ENCODE data around the gene NAGLU. TPM values are rescaled to one million over a fixed set of nuclear protein-coding genes. Genes with fewer than 3 reads are reported as not detected.

Gene NAGLU
- total and polyA plus RNA-seq, 2 of the 13 experiments (the other 11 are each of a cell fraction or from before 2014, with no cell fraction given), result 28.2 to 40.1 TPM

GRCh38 chr17:42525221-42525620 lies 10.8 kb upstream of the NAGLU start:
- Histone ChIP-seq H3K9me3 (ENCODE audit: low read length) (no peaks in the 10 kb centered on the region), H3K79me2 (ENCODE audit: insufficient read depth, low read length) (no peaks in the 10 kb centered on the region), H3K27ac (ENCODE audit: extremely low read length, insufficient read depth, low read length) (no peak overlapping the region), H3K27me3 (ENCODE audit: control insufficient read depth in 1 of 2, insufficient read depth in 2 of 2, low read length in 2 of 2) (no peaks in the 10 kb centered on the region), H4K20me1 (ENCODE audit: insufficient read depth, low read length) (no peaks in the 10 kb centered on the region), H3K4me1 (ENCODE audit: insufficient read depth, low read length) (peaks cover 96% of the 10 kb centered on the region), H3K4me2 (ENCODE audit: low read depth, low read length) (no peak overlapping the region), H2AFZ (ENCODE audit: low read length) (no peak overlapping the region), H3K4me3 (replicated peaks in 1 of 3; ENCODE audit: insufficient read depth in 1 of 3, low read depth in 2 of 3, low read length in 3 of 3) (no peak overlapping the region), H3K36me3 (replicated peaks in 1 of 2; ENCODE audit: control insufficient read depth in 1 of 2, insufficient read depth in 2 of 2, low read length in 2 of 2) (peaks cover 0 to 4% of the 10 kb centered on the region in 2 experiments; a peak in 2 of 5 replicates), H3K9ac (ENCODE audit: insufficient read depth, low read depth, low read length) (no peak overlapping the region)
- intact Hi-C loops (cut with micrococcal nuclease; ENCODE audit: unreplicated experiment), result no loop called here
- BruUV-seq (replicated peaks), result no TSS peak
- ChIA-PET CTCF (ENCODE audit: low intra/inter-chr PET ratio, low total read pairs) (interaction anchor here (4.0 kb wide), 1 partner anchor 203 kb away, joined by 37 read pairs; no protein-coding TSS in a partner anchor), POLR2A (interaction anchor here (1.7 kb wide), 1 partner anchor 11 kb away, joined by 6 read pairs; the partner anchor contains the start of gene NAGLU)
- in situ Hi-C loops (cut with HindIII; ENCODE audit: extremely low pct_ligation_motif_present, low pct_unique_long_range_greater_than_20kb), result no loop called here
- WGBS (ENCODE audit: low lambda C conversion rate), result 91% methylated on average over 2 of the region's 2 CpGs
- FAIRE-seq, result no peak
- TF ChIP-seq, protein P1, sequence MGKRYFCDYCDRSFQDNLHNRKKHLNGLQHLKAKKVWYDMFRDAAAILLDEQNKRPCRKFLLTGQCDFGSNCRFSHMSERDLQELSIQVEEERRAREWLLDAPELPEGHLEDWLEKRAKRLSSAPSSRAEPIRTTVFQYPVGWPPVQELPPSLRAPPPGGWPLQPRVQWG (CRISPR knock-in tag; IDR thresholded peaks at IDR 0.05; ENCODE audit: borderline replicate concordance, low read depth), result no peak
- TF ChIP-seq SAFB2 (CRISPR knock-in tag; IDR thresholded peaks at IDR 0.05; ENCODE audit: borderline replicate concordance, low read depth) (no peak), FOXM1 (CRISPR knock-in tag; IDR thresholded peaks at IDR 0.05) (no peak), NFIC (IDR thresholded peaks at IDR 0.05; ENCODE audit: low read length) (no peak), MLLT10 (CRISPR knock-in tag; IDR thresholded peaks at IDR 0.05) (no peak), ZNF724P (CRISPR knock-in tag; IDR thresholded peaks at IDR 0.05; ENCODE audit: borderline replicate concordance) (no peak), RBAK (CRISPR knock-in tag; IDR thresholded peaks at IDR 0.05) (no peak), GATAD1 (CRISPR knock-in tag; IDR thresholded peaks at IDR 0.05) (no peak), SIX4 (CRISPR knock-in tag; IDR thresholded peaks at IDR 0.05) (no peak), EP300 (IDR thresholded peaks at IDR 0.05; ENCODE audit: low read depth in 2 of 2, low read length in 2 of 2) (no peak), EP300 (CRISPR knock-in tag; IDR thresholded peaks at IDR 0.05; ENCODE audit: borderline replicate concordance) (no peak), MAFF (IDR thresholded peaks at IDR 0.05; ENCODE audit: low read depth, low read length) (no peak), ZNF441 (CRISPR knock-in tag; IDR thresholded peaks at IDR 0.05; ENCODE audit: borderline replicate concordance) (no peak), ZNF878 (CRISPR knock-in tag; IDR thresholded peaks at IDR 0.05) (no peak), HNRNPK (IDR thresholded peaks at IDR 0.05; ENCODE audit: low read depth, low read length, poor library complexity, severe bottlenecking) (no peak)
- TF ChIP-seq, protein P2, sequence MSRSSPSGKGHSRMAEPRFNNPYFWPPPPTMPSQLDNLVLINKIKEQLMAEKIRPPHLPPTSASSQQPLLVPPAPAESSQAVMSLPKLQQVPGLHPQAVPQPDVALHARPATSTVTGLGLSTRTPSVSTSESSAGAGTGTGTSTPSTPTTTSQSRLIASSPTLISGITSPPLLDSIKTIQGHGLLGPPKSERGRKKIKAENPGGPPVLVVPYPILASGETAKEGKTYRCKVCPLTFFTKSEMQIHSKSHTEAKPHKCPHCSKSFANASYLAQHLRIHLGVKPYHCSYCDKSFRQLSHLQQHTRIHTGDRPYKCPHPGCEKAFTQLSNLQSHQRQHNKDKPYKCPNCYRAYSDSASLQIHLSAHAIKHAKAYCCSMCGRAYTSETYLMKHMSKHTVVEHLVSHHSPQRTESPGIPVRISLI (CRISPR knock-in tag; IDR thresholded peaks at IDR 0.05; ENCODE audit: borderline replicate concordance), result no peak
- ATAC-seq, result no peak
- no peak for DNase-seq (ENCODE audit: low spot score)

All from HepG2 (cell line).